ENCODE data around the gene ZC2HC1B. TPM values are rescaled to one million over a fixed set of nuclear protein-coding genes. Genes with fewer than 3 reads are reported as not detected.

ZC2HC1B gene, protein sequence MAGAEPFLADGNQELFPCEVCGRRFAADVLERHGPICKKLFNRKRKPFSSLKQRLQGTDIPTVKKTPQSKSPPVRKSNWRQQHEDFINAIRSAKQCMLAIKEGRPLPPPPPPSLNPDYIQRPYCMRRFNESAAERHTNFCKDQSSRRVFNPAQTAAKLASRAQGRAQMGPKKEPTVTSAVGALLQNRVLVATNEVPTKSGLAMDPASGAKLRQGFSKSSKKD
- not detected for total RNA-seq

GRCh38 chr6:143864234-143864633 is at the start of gene ZC2HC1B:
Gene ZC2HC1B, plus strand, starts transcription at chr6:143864474. Its CDS starts 66 bp downstream, at chr6:143864540.
- peaks cover 13 to 40% (median 36%) of the 10 kb centered on the region in 3 donors for H3K36me3 ChIP-seq (ENCODE audit: control insufficient read depth in 3 of 3, insufficient read depth in 3 of 3, low read length in 3 of 3)
- H3K4me3 ChIP-seq (ENCODE audit: low read length in 3 of 3): no peak within 1 kb of the TSS
- no peaks in the 10 kb centered on the region for H3K4me1 ChIP-seq (ENCODE audit: control insufficient read depth in 3 of 3, insufficient read depth in 3 of 3, low read length in 3 of 3)
- H3K9ac ChIP-seq (ENCODE audit: low read depth in 1 of 3, low read length in 3 of 3): no peak within 1 kb of the TSS
- no peak within 1 kb of the TSS for H3K27ac ChIP-seq (ENCODE audit: low read depth, low read length)
- no peaks in the 10 kb centered on the region for H3K9me3 ChIP-seq (ENCODE audit: control insufficient read depth in 3 of 3, low read length in 3 of 3)
- H3K27me3 ChIP-seq (ENCODE audit: control insufficient read depth in 3 of 3, insufficient read depth in 3 of 3, low read length in 3 of 3): no peaks in the 10 kb centered on the region

DNA sequence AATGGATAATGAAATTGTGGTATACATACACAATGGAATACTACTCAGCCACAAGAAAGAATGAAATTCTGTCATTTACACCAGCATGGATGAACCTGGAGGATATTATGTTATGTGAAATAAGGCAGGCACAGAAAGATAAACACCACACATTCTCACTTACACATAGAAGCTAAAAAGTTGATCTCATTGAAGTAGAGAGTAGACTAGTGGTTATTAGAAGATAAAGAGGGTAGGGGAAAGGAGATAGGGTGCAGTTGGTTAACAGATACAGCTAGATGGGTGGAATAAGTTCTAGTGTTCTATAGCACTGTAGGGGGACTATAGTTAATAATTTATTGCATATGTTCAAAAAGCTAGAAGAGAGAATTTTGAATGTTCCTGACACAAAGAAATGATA is 46.7 kb upstream of the ZC2HC1B start:
- H3K9me3 ChIP-seq (ENCODE audit: control insufficient read depth in 3 of 3, low read length in 3 of 3): no peaks in the 10 kb centered on the region
- no peaks in the 10 kb centered on the region for H3K27me3 ChIP-seq (ENCODE audit: control insufficient read depth in 3 of 3, insufficient read depth in 3 of 3, low read length in 3 of 3)
- no peak overlapping the region for H3K9ac ChIP-seq (ENCODE audit: low read depth in 1 of 3, low read length in 3 of 3)
- H3K27ac ChIP-seq (ENCODE audit: low read depth, low read length): no peak overlapping the region
- no peak overlapping the region for H3K4me3 ChIP-seq (ENCODE audit: low read length in 3 of 3)
- no peaks in the 10 kb centered on the region for H3K4me1 ChIP-seq (ENCODE audit: control insufficient read depth in 3 of 3, insufficient read depth in 3 of 3, low read length in 3 of 3)
- peaks cover 0 to 4% (median under 1%) of the 10 kb centered on the region in 3 donors for H3K36me3 ChIP-seq (ENCODE audit: control insufficient read depth in 3 of 3, insufficient read depth in 3 of 3, low read length in 3 of 3)

DNA sequence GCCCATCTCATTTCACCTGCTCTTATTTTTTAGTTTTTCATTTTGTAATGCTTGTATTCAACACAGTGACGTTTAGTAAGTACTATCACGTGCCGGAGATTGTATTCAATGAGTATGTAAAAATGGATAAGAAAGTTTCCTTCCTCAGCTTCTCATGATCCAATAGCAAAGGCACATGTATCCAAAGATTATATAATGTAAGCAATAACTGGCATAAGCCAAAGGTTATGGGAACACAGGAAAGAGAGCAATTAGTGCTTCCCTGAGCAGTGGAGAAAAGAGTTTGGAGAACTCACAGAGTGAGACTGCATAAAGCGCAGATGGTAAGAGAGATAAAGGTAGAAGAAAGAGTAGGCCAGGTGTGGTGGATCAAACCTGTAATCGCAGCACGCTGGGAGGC is 42.9 kb upstream of the ZC2HC1B start:
- peaks cover 2 to 4% (median 4%) of the 10 kb centered on the region in 3 donors for H3K36me3 ChIP-seq (ENCODE audit: control insufficient read depth in 3 of 3, insufficient read depth in 3 of 3, low read length in 3 of 3)

GRCh38 chr6:143822584-143823024 is 41.7 kb upstream of the ZC2HC1B start:
- Histone ChIP-seq H3K27ac (ENCODE audit: low read depth, low read length) (no peak overlapping the region), H3K4me1 (ENCODE audit: control insufficient read depth in 3 of 3, insufficient read depth in 3 of 3, low read length in 3 of 3) (no peaks in the 10 kb centered on the region), H3K9ac (ENCODE audit: low read depth in 1 of 3, low read length in 3 of 3) (no peak overlapping the region)

More for the DNA sequence above, 42.9 kb upstream of the ZC2HC1B start:
- H3K27me3 ChIP-seq (ENCODE audit: control insufficient read depth in 3 of 3, insufficient read depth in 3 of 3, low read length in 3 of 3): no peaks in the 10 kb centered on the region
- H3K9me3 ChIP-seq (ENCODE audit: control insufficient read depth in 3 of 3, low read length in 3 of 3): no peaks in the 10 kb centered on the region
- no peak overlapping the region for H3K9ac ChIP-seq (ENCODE audit: low read depth in 1 of 3, low read length in 3 of 3)
- no peak overlapping the region for H3K4me3 ChIP-seq (ENCODE audit: low read length in 3 of 3)
- H3K4me1 ChIP-seq (ENCODE audit: control insufficient read depth in 3 of 3, insufficient read depth in 3 of 3, low read length in 3 of 3): no peaks in the 10 kb centered on the region
- H3K27ac ChIP-seq (ENCODE audit: low read depth, low read length): no peak overlapping the region

DNA sequence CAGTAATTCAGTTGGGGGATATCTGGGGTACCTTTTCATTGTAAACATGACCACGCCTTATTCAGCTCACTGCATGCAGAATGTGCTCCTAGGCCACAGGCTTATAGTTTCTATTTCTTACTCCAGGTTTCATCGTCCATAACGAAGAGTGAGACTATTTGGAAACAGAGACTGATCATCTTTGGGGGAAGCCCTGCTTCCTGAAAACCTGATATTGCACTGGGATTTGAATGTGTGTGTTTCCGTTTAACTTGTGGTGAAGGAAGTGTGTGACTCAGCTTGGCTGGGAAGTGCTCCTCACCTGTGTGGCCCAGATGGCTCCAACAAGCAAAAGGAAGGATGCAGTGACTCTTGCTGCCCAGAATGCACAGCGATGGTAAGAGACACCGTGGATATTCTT is 40.7 kb upstream of the ZC2HC1B start:
- H3K9me3 ChIP-seq (ENCODE audit: control insufficient read depth in 3 of 3, low read length in 3 of 3): no peaks in the 10 kb centered on the region
- H3K27ac ChIP-seq (ENCODE audit: low read depth, low read length): no peak overlapping the region
- H3K9ac ChIP-seq (ENCODE audit: low read depth in 1 of 3, low read length in 3 of 3): no peak overlapping the region
- H3K4me3 ChIP-seq (ENCODE audit: low read length in 3 of 3): no peak overlapping the region
- H3K36me3 ChIP-seq (ENCODE audit: control insufficient read depth in 3 of 3, insufficient read depth in 3 of 3, low read length in 3 of 3): peaks cover 2 to 4% (median 2%) of the 10 kb centered on the region in 3 donors
- H3K27me3 ChIP-seq (ENCODE audit: control insufficient read depth in 3 of 3, insufficient read depth in 3 of 3, low read length in 3 of 3): no peaks in the 10 kb centered on the region
- no peaks in the 10 kb centered on the region for H3K4me1 ChIP-seq (ENCODE audit: control insufficient read depth in 3 of 3, insufficient read depth in 3 of 3, low read length in 3 of 3)

More at GRCh38 chr6:143822584-143823024, 41.7 kb upstream of the ZC2HC1B start:
- Histone ChIP-seq H3K4me3 (ENCODE audit: low read length in 3 of 3) (no peak overlapping the region), H3K9me3 (ENCODE audit: control insufficient read depth in 3 of 3, low read length in 3 of 3) (no peaks in the 10 kb centered on the region), H3K27me3 (ENCODE audit: control insufficient read depth in 3 of 3, insufficient read depth in 3 of 3, low read length in 3 of 3) (no peaks in the 10 kb centered on the region), H3K36me3 (ENCODE audit: control insufficient read depth in 3 of 3, insufficient read depth in 3 of 3, low read length in 3 of 3) (peaks cover 2 to 4% (median 4%) of the 10 kb centered on the region in 3 donors)

- Histone ChIP-seq H3K36me3 (ENCODE audit: control insufficient read depth in 3 of 3, insufficient read depth in 3 of 3, low read length in 3 of 3) (peaks cover 2 to 5% (median 4%) of the 10 kb centered on the region in 3 donors), H3K27me3 (ENCODE audit: control insufficient read depth in 3 of 3, insufficient read depth in 3 of 3, low read length in 3 of 3) (no peaks in the 10 kb centered on the region), H3K4me3 (ENCODE audit: low read length in 3 of 3) (no peak overlapping the region), H3K9me3 (ENCODE audit: control insufficient read depth in 3 of 3, low read length in 3 of 3) (no peaks in the 10 kb centered on the region), H3K4me1 (ENCODE audit: control insufficient read depth in 3 of 3, insufficient read depth in 3 of 3, low read length in 3 of 3) (no peaks in the 10 kb centered on the region), H3K27ac (ENCODE audit: low read depth, low read length) (no peak overlapping the region), H3K9ac (ENCODE audit: low read depth in 1 of 3, low read length in 3 of 3) (no peak overlapping the region)
These were observed 35.7 kb upstream of the ZC2HC1B start for GRCh38 chr6:143828572-143828971.

- Histone ChIP-seq H3K9ac (ENCODE audit: low read depth in 1 of 3, low read length in 3 of 3) (no peak overlapping the region), H3K4me3 (ENCODE audit: low read length in 3 of 3) (no peak overlapping the region), H3K36me3 (ENCODE audit: control insufficient read depth in 3 of 3, insufficient read depth in 3 of 3, low read length in 3 of 3) (no peaks in the 10 kb centered on the region), H3K27ac (ENCODE audit: low read depth, low read length) (no peak overlapping the region), H3K4me1 (ENCODE audit: control insufficient read depth in 3 of 3, insufficient read depth in 3 of 3, low read length in 3 of 3) (no peaks in the 10 kb centered on the region), H3K9me3 (ENCODE audit: control insufficient read depth in 3 of 3, low read length in 3 of 3) (no peaks in the 10 kb centered on the region), H3K27me3 (ENCODE audit: control insufficient read depth in 3 of 3, insufficient read depth in 3 of 3, low read length in 3 of 3) (no peaks in the 10 kb centered on the region)
These were observed 28.1 kb upstream of the ZC2HC1B start for GRCh38 chr6:143836150-143836549.

DNA sequence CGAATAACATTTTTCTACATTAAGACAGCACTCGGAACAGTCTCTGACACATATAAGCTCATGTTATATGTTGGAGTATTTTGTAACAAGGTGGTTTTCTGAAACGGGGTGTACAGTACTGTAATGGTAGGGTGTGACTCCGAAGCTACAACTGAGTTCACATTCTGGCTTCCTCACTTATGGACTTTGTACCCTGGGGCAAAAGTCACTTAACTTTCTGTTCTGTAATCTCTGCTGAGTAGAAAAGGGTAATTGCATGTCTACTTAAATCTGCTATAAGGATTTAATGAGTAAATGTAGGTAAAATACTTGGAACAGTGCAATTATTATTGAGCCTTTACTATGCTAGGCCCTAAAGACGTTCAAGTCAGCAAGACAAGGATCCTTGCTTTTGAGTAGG is 25.9 kb upstream of the ZC2HC1B start:
- Histone ChIP-seq H3K4me3 (ENCODE audit: low read length in 3 of 3) (no peak overlapping the region), H3K9ac (ENCODE audit: low read depth in 1 of 3, low read length in 3 of 3) (no peak overlapping the region), H3K4me1 (ENCODE audit: control insufficient read depth in 3 of 3, insufficient read depth in 3 of 3, low read length in 3 of 3) (peaks cover under 1 to 2% (median under 1%) of the 10 kb centered on the region in 3 donors), H3K9me3 (ENCODE audit: control insufficient read depth in 3 of 3, low read length in 3 of 3) (no peaks in the 10 kb centered on the region), H3K36me3 (ENCODE audit: control insufficient read depth in 3 of 3, insufficient read depth in 3 of 3, low read length in 3 of 3) (no peaks in the 10 kb centered on the region), H3K27me3 (ENCODE audit: control insufficient read depth in 3 of 3, insufficient read depth in 3 of 3, low read length in 3 of 3) (no peaks in the 10 kb centered on the region), H3K27ac (ENCODE audit: low read depth, low read length) (no peak overlapping the region)

GRCh38 chr6:143839196-143839595 is 25.1 kb upstream of the ZC2HC1B start:
- Histone ChIP-seq H3K9me3 (ENCODE audit: control insufficient read depth in 3 of 3, low read length in 3 of 3) (no peaks in the 10 kb centered on the region), H3K4me3 (ENCODE audit: low read length in 3 of 3) (no peak overlapping the region), H3K27me3 (ENCODE audit: control insufficient read depth in 3 of 3, insufficient read depth in 3 of 3, low read length in 3 of 3) (no peaks in the 10 kb centered on the region), H3K4me1 (ENCODE audit: control insufficient read depth in 3 of 3, insufficient read depth in 3 of 3, low read length in 3 of 3) (peaks cover 8 to 10% (median 9%) of the 10 kb centered on the region in 3 donors), H3K27ac (ENCODE audit: low read depth, low read length) (no peak overlapping the region), H3K9ac (ENCODE audit: low read depth in 1 of 3, low read length in 3 of 3) (no peak overlapping the region), H3K36me3 (ENCODE audit: control insufficient read depth in 3 of 3, insufficient read depth in 3 of 3, low read length in 3 of 3) (no peaks in the 10 kb centered on the region)

DNA sequence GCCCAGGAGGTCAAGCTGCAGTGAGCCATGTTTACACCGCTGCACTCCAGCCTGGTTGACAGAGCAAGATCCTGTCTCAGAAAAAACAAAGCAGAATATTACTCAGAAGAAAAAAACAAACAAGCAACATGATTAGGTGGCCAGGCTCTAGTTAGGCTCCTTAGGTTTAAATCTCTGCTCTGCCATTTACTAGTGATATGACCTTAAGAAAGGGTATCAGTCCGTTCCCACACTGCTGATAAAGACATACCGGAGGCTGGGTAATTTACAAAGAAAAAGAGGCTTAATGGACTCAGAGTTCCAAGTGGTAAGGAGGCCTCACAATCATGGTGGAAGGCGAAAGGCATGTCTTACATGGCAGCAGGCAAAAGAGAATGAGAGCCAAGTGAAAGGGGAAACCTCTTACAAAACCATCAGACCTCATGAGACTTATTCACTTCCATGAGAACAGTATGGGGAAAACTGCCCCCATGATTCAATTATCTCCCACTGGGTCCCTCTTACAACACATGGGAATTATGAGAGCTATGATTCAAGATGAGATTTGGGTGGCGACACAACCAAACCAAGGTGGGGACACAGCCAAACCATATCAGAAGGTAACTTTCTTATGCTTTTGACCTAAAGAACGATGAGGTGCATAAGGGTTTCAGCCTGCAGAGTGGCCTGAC is 23.5 kb upstream of the ZC2HC1B start:
- Histone ChIP-seq H3K36me3 (ENCODE audit: control insufficient read depth in 3 of 3, insufficient read depth in 3 of 3, low read length in 3 of 3) (peaks cover 4 to 11% (median 9%) of the 10 kb centered on the region in 3 donors), H3K27ac (ENCODE audit: low read depth, low read length) (no peak overlapping the region), H3K27me3 (ENCODE audit: control insufficient read depth in 3 of 3, insufficient read depth in 3 of 3, low read length in 3 of 3) (no peaks in the 10 kb centered on the region), H3K4me1 (ENCODE audit: control insufficient read depth in 3 of 3, insufficient read depth in 3 of 3, low read length in 3 of 3) (peaks cover 11 to 12% (median 12%) of the 10 kb centered on the region in 3 donors), H3K9me3 (ENCODE audit: control insufficient read depth in 3 of 3, low read length in 3 of 3) (no peaks in the 10 kb centered on the region), H3K4me3 (ENCODE audit: low read length in 3 of 3) (no peak overlapping the region), H3K9ac (ENCODE audit: low read depth in 1 of 3, low read length in 3 of 3) (no peak overlapping the region)

All from skeletal muscle tissue (tissue), 4 donors.